Right ventricle myocardium inferior (tissue), 1 donor: ENCODE results near the gene PRPSAP1. TPM values are rescaled to one million over a fixed set of nuclear protein-coding genes. Genes with fewer than 3 reads are reported as not detected.

ENCODE experiments used
- ATAC-seq: fragments of 200-7000 bp; cut with Tn5 transposase; one replicate; pipeline ENCODE4 v1.9.1; 2020; ENCODE audit warnings: mild to moderate bottlenecking, moderate library complexity
- DNase-seq: peaks from one replicate; pipeline ENCODE4 v3.0.0; 2021; ENCODE audit errors: missing footprints
- intact Hi-C: fragments of 100-400 bp; cut with DNase I; formaldehyde crosslinking; loops from one replicate; pipeline ENCODE4 v1.11.0; 2022
- total RNA-seq: library from RNA; stranded (reverse); fragmentation: NEBNext Ultra II Directional; extraction: Animal tissue kit (Norgen Biotek cat#: 25700); gene quantifications from one replicate; pipeline ENCODE4 v1.2.1, GENCODE V29; 2021
- donor health status: DM: no; HTN: yes; CAD: no; lungs with severe emphysema.

The PRPSAP1 gene
- total RNA-seq, 1 donor from 2014 or later, result 35.9 TPM

GRCh38 chr17:76304226-76305134 is 49.2 kb downstream of the PRPSAP1 start:
- intact Hi-C loops, result loop anchor here (2.0 to 10.0 kb wide), 3 partner anchors 94 to 203 kb away; partner anchors contain the start of gene UBE2O

GRCh38 chr17:76297436-76297835 is 56.3 kb downstream of the PRPSAP1 start:
- no peak for ATAC-seq
- intact Hi-C loops, result loop anchor here (5.0 kb wide), 1 partner anchor 285 kb away; no protein-coding TSS in a partner anchor
- no peak for DNase-seq

More at GRCh38 chr17:76304226-76305134, 49.2 kb downstream of the PRPSAP1 start:
- DNase-seq (no peak), ATAC-seq (no peak)

- no peak for ATAC-seq
- no peak for DNase-seq
- intact Hi-C loops, result loop anchor here (5.0 kb wide), 1 partner anchor 285 kb away; no protein-coding TSS in a partner anchor
These were observed 56.8 kb downstream of the PRPSAP1 start for GRCh38 chr17:76296889-76297288.

GRCh38 chr17:76296186-76296585 is 57.5 kb downstream of the PRPSAP1 start:
- intact Hi-C loops, result loop anchor here (5.0 kb wide), 1 partner anchor 284 kb away; no protein-coding TSS in a partner anchor
- peak; percentile 82 for ATAC-seq
- no peak for DNase-seq

GRCh38 chr17:76293106-76293505 is 60.6 kb downstream of the PRPSAP1 start:
- peak; percentile 60 for ATAC-seq
- intact Hi-C loops, result no loop called here
- peak; percentile 1 for DNase-seq

GRCh38 chr17:76292567-76292966 is 61.1 kb downstream of the PRPSAP1 start:
- intact Hi-C loops, result no loop called here
- DNase-seq (peak; percentile 4), ATAC-seq (no peak)

- ATAC-seq (peak; percentile 53), DNase-seq (peak; percentile 63)
- intact Hi-C loops, result no loop called here
These were observed 71.9 kb downstream of the PRPSAP1 start for GRCh38 chr17:76281573-76282371.

GRCh38 chr17:76280650-76281049 is 73.1 kb downstream of the PRPSAP1 start:
- intact Hi-C loops, result no loop called here

GRCh38 chr17:76279742-76280287 is 73.9 kb downstream of the PRPSAP1 start:
- ATAC-seq (no peak), DNase-seq (peak; percentile 55)
- intact Hi-C loops, result loop anchor here (1.0 to 5.0 kb wide), 2 partner anchors 98 to 159 kb away; no protein-coding TSS in a partner anchor

More at GRCh38 chr17:76280650-76281049, 73.1 kb downstream of the PRPSAP1 start:
- DNase-seq (peak; percentile 17), ATAC-seq (no peak)

GRCh38 chr17:76278952-76279741 is 74.6 kb downstream of the PRPSAP1 start:
- intact Hi-C loops, result loop anchor here (1.0 to 5.0 kb wide), 2 partner anchors 97 to 158 kb away; no protein-coding TSS in a partner anchor
- DNase-seq (peak; percentile 94), ATAC-seq (peak; percentile 84)

GRCh38 chr17:76278268-76278908 is 75.3 kb downstream of the PRPSAP1 start:
- ATAC-seq, result no peak
- DNase-seq, result peak; percentile 27
- intact Hi-C loops, result loop anchor here (5.0 kb wide), 1 partner anchor 96 kb away; no protein-coding TSS in a partner anchor

- ATAC-seq, result no peak
- intact Hi-C loops, result loop anchor here (5.0 kb wide), 1 partner anchor 95 kb away; no protein-coding TSS in a partner anchor
- DNase-seq, result peak; percentile 51
These were observed 76.1 kb downstream of the PRPSAP1 start for GRCh38 chr17:76277300-76278267.

- DNase-seq (peak; percentile 34), ATAC-seq (no peak)
- intact Hi-C loops, result loop anchor here (5.0 kb wide), 1 partner anchor 94 kb away; no protein-coding TSS in a partner anchor
These were observed 77.0 kb downstream of the PRPSAP1 start for GRCh38 chr17:76276461-76277299.

- ATAC-seq, result no peak
These were observed 77.7 kb downstream of the PRPSAP1 start for GRCh38 chr17:76276069-76276431.

GRCh38 chr17:76275382-76276068 is 78.2 kb downstream of the PRPSAP1 start:
- DNase-seq (peak; percentile 35), ATAC-seq (no peak)
- intact Hi-C loops, result loop anchor here (5.0 kb wide), 1 partner anchor 93 kb away; no protein-coding TSS in a partner anchor

More at GRCh38 chr17:76276069-76276431, 77.7 kb downstream of the PRPSAP1 start:
- intact Hi-C loops, result loop anchor here (5.0 kb wide), 1 partner anchor 94 kb away; no protein-coding TSS in a partner anchor
- DNase-seq, result no peak
